Urinary bladder (tissue), 4 donors: Measurements from ENCODE around the gene LEFTY1. TPM values are rescaled to one million over a fixed set of nuclear protein-coding genes. Genes with fewer than 3 reads are reported as not detected.

Experiments
- DNase-seq: peaks from one replicate; pipeline ENCODE4 v3.0.0-alpha.2; 2015; ENCODE audit errors: extremely low spot score
- H3K27ac ChIP-seq: one replicate; pipeline ENCODE4 v1.5.1; 2013; ENCODE audit warnings: low read depth, mild to moderate bottlenecking, moderate library complexity
- H3K36me3 ChIP-seq: one replicate; pipeline ENCODE4 v1.6.1; 2013; ENCODE audit warnings: mild to moderate bottlenecking, moderate library complexity; ENCODE audit not compliant: insufficient read depth
- H3K4me1 ChIP-seq: one replicate; pipeline ENCODE4 v1.6.1; 2013; ENCODE audit warnings: mild to moderate bottlenecking, moderate library complexity; ENCODE audit not compliant: insufficient read depth
- H3K4me3 ChIP-seq: one replicate; pipeline ENCODE4 v1.5.1; 2013; ENCODE audit warnings: low read depth, low read length
- WGBS: extraction: QIAGEN DNeasy Blood & Tissue Kit; methylation state at CpG from one replicate; pipeline ENCODE4 v1.1.7; 2013; 5-methylcytosine and 5-hydroxymethylcytosine counted together
- polyA plus RNA-seq: library from polyadenylated mRNA; stranded (reverse); fragments of 200-250 nt; gene quantifications from one replicate; pipeline ENCODE4 v1.2.3, GENCODE V29; 2013
- total RNA-seq: library from RNA; depleted of rRNA; stranded (reverse); fragments of >200 nt; gene quantifications from one replicate; pipeline ENCODE4 v1.2.3, GENCODE V29; 2014
- donor health status: healthy with polysubstance abuse.
- donor health status: healthy.

LEFTY1 gene
- total and polyA plus RNA-seq, 2 donors, result 0.35 to 0.79 TPM

DNA sequence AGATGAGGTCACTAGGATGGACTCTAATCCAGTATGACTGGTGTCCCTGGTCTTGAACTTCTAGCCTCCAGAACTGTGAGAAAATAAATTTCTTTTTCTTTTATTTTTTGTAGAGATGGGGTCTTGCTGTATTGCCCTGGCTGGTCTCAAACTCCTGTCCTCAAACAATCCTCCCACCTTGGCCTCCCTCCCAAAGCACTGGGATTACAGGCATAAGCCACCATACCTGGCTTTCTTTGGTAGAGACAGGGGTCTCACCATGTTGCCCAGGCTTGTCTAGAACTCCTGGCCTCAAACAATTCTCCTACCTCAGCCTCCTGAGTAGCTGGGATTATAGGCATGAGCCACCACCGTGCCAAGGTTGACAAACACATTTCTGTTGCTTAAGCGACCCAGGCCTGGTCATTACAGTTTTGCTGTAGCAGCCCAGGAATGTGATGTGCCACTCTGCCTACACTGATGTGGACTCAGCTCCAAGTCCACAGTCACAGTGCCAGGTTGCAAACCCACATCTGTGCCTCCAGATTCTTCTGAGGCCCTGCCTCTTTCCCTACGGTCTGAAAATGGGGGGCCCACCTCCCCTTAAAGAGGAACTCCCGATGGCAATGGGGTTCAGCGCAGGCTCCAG, 19.2 kb upstream of the LEFTY1 start:
- 82% methylated on average over 5 of the region's 5 CpGs for WGBS
- Histone ChIP-seq H3K4me1 (no peaks in the 10 kb centered on the region), H3K36me3 (no peaks in the 10 kb centered on the region), H3K4me3 (no peak overlapping the region), H3K27ac (no peak overlapping the region)
- no peak for DNase-seq

DNA sequence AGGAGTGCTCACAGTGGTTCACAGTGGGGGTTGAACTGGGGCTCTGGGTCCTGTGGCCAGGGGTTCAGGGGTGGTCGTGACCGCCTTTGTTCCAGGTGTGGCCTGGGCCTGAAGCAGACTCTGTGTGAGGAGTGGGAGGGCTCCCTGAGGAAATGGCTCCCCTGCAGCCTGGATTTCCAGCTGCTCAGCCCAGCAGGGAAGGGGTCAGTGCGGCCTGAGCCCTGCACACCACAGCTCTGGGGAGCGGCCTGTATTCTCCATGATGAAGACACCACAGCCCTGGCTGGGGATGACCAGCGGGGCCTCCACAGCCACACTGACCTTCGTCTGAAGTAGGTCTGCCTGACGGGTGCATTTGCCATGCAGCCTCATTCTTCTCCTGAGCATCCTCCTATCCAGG, 18.4 kb upstream of the LEFTY1 start:
- 94% methylated on average over 7 of the region's 7 CpGs for WGBS
- no peaks in the 10 kb centered on the region for H3K4me1 ChIP-seq
- H3K36me3 ChIP-seq, result no peaks in the 10 kb centered on the region
- DNase-seq, result no peak
- H3K27ac ChIP-seq, result no peak overlapping the region
- H3K4me3 ChIP-seq, result no peak overlapping the region

DNA sequence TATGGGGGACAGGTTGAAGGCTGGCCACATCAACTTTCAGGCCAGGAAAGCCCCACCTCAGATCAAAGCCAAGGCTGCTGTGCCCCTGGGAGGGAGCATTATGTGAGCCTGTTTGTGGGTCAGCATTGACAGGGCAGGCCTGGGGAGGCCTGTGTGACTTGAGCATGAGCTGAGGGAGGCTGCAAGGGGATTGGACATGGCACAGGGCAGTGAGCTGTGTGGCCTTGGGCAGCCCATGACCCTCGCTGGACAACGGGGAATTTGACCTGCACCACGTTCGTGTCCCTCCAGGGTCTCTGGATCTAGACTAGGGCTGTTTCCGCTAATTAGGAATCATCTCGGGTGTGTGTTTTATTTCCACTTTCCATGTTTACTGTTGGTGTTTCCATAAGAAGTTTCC, 17.5 kb upstream of the LEFTY1 start:
- Histone ChIP-seq H3K27ac (no peak overlapping the region), H3K4me1 (no peaks in the 10 kb centered on the region), H3K4me3 (no peak overlapping the region), H3K36me3 (no peaks in the 10 kb centered on the region)
- 93% methylated on average over 6 of the region's 6 CpGs for WGBS
- DNase-seq, result no peak

DNA sequence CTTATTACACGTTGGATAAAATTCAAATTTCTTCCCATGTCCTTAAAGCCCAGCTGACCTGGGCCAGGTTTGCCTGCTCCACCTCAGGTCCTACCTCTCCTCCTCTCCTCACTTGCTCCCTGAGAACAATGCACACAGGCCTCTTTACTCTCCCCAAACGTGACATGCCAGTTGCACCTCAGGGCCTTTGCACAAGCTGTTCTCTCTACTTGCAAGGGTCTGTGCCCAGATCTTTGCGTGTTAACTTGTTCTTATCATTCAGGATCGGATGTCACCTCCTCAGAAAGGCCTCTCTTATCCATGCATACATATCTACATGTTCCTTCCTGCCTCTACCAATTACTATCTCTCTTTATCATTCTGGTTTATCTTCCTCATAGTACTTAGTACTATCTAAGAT, 14.7 kb upstream of the LEFTY1 start:
- WGBS, result 84% methylated on average over 4 of the region's 4 CpGs
- H3K4me3 ChIP-seq, result no peak overlapping the region
- DNase-seq, result no peak

DNA sequence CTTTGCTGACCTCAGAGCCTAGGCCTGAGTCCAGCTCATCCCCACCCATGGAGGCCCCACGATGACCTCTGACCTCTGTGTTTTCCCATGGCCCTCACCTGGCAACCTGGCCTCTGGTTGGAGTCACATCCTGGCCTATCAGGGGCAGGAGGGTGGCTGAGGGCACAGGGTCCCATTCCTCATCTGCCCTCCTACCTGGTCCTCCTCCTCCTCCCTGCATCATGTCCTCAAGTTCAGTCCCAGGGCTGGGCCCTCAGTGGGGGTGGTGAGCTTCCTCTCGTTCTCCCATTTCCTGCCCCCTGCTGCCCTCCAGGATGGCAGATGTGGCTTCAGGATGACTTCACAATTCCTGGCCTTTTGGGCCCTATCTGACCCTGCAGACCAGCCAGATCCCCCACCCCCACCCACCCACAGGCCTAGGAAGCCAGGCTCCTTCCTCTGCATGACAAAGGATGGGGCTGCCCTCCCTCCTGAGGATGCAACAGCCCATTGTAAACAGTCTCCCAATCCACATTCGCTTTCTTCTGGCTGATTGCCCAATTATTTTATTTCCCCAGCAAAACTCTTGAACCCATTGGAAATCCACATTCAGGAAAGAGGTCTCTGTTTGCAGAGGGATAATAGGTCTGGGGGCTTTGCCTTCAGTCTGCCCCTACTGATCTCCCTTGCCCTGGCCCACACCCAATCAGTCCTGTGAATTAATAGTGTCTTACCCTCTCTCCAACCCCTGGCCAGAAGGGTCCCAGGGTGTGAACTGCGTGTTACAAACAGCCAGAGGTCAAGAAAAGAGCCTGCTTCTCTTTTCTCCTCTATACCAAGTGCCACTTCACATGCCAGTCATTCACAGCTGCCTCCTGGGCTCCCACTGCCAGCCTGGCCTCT, 10.3 kb upstream of the LEFTY1 start:
- WGBS, result 56% methylated on average over 4 of the region's 4 CpGs
- Histone ChIP-seq H3K36me3 (no peaks in the 10 kb centered on the region), H3K27ac (no peak overlapping the region), H3K4me1 (no peaks in the 10 kb centered on the region), H3K4me3 (no peak overlapping the region)
- DNase-seq, result no peak

More for the DNA sequence above, 14.7 kb upstream of the LEFTY1 start:
- Histone ChIP-seq H3K4me1 (no peaks in the 10 kb centered on the region), H3K36me3 (no peaks in the 10 kb centered on the region), H3K27ac (no peak overlapping the region)

DNA sequence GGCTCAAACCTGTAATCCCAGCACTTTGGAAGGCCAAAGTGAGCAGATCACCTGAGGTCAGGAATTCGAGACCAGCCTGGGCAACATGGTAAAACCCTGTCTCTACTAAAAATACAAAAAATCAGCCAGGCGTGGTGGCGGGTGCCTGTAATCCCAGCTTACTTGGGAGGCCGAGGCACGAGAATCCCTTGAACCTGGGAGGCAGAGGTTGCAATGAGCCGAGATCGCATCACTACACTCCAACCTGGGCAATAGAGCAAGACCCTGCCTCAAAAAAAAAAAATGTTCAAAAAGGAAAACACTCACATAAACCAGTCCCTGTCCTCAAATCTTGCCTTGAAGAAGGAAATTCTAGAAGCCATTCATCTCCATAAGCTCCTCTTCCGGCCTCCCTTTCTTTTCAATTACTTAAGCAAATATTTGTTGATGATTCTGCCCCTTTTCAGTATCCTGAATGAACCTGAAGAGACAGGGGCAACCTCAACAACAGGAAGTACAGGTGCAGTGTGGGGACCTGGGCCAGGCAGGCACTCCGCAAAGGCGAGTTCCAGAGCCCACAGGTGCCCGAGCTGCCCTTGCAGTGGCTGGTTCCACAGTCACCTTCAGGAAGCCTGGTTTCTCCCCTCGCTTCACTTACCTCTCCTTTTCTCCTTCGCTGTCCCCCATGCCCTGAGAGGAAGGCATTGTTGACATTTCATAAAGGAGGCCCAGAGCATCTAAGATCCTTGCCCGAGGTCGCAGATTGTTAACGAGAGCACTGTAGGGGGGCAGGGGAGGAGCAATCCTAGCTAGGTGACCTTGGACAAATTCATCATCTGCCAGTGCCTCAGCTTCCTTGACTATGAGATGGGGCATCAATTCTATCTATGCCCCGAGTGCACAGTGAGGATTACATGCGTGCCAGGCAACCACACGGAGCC, 8.9 kb upstream of the LEFTY1 start:
- H3K36me3 ChIP-seq, result no peaks in the 10 kb centered on the region
- no peak overlapping the region for H3K27ac ChIP-seq
- DNase-seq, result no peak
- H3K4me1 ChIP-seq, result no peaks in the 10 kb centered on the region
- H3K4me3 ChIP-seq, result no peak overlapping the region
- 92% methylated on average over 19 of the region's 19 CpGs for WGBS

DNA sequence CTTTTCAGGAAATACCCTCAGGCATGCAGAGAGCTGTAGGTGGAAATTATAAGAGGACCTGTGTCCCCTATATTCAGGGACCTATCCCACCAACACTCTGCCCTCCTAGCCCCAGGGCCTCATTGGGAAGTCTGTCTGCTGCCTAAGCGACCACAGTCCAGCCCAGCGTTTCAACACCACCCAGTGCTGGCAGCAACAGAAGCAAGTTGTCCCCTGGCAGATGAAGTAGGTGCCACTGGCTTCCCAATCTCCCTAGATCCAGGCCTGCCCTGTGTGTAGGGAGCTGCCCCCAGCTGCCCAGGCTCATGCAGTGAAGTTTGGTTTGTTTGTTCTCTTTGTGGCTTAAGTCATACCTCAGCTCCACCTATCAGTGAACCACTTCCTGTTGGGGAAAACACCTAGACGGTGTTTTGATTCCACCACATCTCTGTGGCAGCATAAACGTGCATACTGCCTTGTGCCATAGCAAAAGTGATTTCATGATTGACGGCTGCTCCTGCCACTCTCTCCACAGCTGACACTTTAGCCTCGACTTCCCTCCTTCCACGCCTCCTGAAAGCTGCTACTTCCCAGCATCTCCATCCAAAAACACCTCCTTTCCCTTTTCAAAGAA, 8.1 kb upstream of the LEFTY1 start:
- no peaks in the 10 kb centered on the region for H3K36me3 ChIP-seq
- H3K4me1 ChIP-seq, result no peaks in the 10 kb centered on the region
- DNase-seq, result no peak
- H3K4me3 ChIP-seq, result no peak overlapping the region
- WGBS, result 66% methylated on average over 7 of the region's 7 CpGs
- no peak overlapping the region for H3K27ac ChIP-seq

DNA sequence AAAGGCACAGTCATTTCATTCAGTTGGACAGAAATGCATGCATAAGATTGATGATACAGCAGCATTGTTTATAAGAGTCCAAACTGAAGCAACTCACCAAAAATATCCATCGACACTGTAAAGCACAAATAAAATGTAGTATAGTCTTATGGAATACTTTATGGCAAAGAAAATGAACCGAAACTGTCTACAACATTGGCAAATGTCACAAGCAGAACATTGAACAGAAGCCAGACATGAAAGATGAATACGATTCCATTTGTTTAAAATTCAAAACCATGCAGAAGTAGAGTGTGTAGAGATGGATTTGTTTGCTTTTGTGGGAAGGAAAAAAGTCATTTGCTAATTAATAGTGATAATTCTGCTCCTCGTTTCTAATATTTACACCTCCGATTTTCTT, 7.5 kb upstream of the LEFTY1 start:
- no peak overlapping the region for H3K4me3 ChIP-seq
- DNase-seq, result no peak
- H3K4me1 ChIP-seq, result no peaks in the 10 kb centered on the region
- H3K36me3 ChIP-seq, result no peaks in the 10 kb centered on the region
- 69% methylated on average over 5 of the region's 5 CpGs for WGBS
- no peak overlapping the region for H3K27ac ChIP-seq

DNA sequence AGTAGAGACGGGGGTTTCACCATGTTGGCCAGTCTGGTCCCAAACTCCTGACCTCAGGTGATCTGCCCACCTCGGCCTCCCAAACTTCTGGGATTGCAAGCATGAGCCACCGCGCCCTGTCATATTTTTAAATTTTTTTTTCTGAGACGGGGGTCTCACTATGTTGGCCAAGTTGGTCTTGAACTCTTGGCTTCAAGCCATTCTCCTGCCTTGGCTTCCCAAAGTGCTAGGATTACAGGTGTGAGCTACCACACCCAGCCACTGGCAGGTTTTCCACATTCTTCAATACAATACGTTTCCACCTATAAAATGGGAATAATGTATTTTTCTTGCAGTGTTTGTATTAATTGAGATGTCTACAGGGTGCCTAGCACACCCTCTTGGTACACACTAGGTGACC, 3.4 kb upstream of the LEFTY1 start:
- no peak overlapping the region for H3K4me3 ChIP-seq
- H3K27ac ChIP-seq, result no peak overlapping the region
- DNase-seq, result no peak
- H3K36me3 ChIP-seq, result no peaks in the 10 kb centered on the region
- H3K4me1 ChIP-seq, result no peaks in the 10 kb centered on the region
- 86% methylated on average over 6 of the region's 6 CpGs for WGBS

DNA sequence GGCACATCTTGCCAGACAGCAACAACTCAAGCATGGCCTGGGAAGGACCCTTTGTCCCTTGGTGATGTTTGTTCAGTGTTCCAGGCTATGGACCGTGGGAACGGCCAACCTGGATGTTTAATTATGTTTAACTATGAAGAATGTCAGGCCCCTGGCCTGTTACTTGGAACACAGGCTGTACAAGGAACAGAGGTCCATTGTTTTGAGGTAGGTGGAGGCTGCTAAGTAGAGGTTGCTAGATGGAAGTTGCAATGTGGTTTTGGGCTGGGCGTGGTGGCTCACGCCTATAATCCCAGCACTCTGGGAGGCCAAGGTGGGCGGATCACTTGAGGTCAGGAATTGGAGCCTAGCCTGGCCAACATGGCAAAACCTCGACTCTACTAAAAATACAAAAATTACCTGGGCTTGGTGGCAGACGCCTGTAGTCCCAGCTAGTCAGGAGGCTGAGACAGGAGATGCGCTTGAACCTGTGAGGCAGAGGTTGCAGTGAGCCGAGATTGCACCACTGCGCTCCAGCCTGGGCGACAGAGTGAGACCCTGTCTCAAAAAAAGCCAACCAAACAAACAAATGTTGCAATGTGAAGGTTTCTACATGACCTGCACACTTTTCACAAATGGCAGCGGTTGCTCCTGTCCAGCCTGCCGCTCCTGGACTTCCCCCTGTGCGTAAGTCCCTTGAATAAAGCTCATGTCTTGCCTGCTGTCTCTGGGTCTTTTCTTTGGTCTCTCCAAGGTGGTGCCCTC, 2.5 kb upstream of the LEFTY1 start:
- Histone ChIP-seq H3K4me1 (no peaks in the 10 kb centered on the region), H3K4me3 (no peak overlapping the region), H3K36me3 (no peaks in the 10 kb centered on the region), H3K27ac (no peak overlapping the region)
- WGBS, result 94% methylated on average over 14 of the region's 14 CpGs
- no peak for DNase-seq

DNA sequence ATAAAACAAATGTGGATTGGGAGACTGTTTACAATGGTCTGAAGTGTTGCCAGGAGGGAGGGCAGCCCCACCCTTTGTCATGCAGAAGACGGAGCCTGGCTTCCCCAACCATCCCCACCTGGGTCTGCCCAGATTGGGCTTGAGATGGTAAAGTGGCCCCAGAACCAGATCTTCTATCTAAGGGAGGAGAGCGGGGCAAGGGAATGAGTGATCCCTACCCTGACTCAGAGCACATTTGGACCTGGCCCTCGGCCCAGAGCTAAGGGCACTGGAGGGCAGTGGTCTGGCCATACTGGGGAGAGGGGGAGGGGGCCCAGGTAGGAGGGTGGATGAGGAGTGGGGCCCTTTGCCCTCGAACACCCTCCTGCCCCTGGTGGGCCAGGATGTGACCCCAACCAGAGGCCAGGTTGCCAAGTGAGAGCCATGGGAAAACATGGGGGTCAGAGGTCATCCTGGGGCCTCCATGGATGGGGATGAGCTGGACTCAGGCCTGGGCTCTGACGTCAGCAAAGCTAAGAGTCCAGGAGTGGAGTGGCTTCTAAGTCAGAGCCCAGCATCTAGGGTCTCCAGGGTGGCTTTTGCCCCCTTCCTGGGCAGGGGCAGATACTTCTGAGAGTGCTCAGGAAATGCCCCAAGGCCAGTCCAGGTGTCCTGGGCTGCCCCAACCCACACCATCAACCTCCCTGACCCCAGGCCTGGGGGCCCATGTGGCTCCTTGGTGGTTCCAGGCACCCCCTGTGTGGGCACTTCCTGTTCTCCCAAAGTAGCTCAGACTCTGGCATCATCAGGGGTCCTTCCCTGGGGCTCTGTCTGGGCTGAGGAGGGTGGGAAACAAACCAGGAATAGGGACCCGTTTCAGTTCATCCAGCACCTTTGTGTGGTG, 1.6 kb upstream of the LEFTY1 start:
- WGBS, result 65% methylated on average over 6 of the region's 6 CpGs
- Histone ChIP-seq H3K4me3 (no peak overlapping the region), H3K36me3 (no peaks in the 10 kb centered on the region), H3K27ac (no peak overlapping the region), H3K4me1 (no peaks in the 10 kb centered on the region)
- DNase-seq, result no peak

DNA sequence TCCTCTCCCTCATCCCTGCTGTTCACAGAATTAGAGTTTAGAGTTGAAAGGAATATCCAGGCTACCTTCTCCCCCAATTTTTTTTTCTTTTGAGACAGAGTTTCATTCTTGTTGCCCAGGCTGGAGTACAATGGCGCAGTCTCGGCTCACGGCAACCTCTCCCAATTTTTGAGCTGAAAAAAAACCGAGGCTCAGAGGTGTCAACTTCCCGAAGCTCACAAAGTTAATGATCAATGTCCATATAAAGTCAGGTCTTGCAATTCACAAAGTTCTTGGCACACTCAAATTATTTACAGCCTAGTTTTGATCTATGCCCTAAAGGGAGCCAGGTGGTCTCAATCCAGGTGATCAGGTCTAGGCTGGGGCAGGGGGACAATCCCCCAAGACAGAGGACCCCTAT, 797 bp upstream of the LEFTY1 start:
- H3K4me1 ChIP-seq, result no peaks in the 10 kb centered on the region
- no peaks in the 10 kb centered on the region for H3K36me3 ChIP-seq
- H3K4me3 ChIP-seq, result no peak overlapping the region
- no peak for DNase-seq
- H3K27ac ChIP-seq, result no peak overlapping the region
- 84% methylated on average over 5 of the region's 5 CpGs for WGBS
